Trophoblast cell (in vitro differentiated cells and primary cell): Measurements from ENCODE around the gene RCN2.

ENCODE experiments used
- DNase-seq, 2 donors: peaks; one replicate each; pipeline ENCODE4 v3.0.0-alpha.2; 2016
- H2AFZ ChIP-seq: 2 replicates; pipeline ENCODE4 v1.6.1; 2013; ENCODE audit warnings: low read length, moderate library complexity, mild to moderate bottlenecking; ENCODE audit not compliant: insufficient read depth, poor library complexity
- H2AK5ac ChIP-seq: 2 replicates; pipeline ENCODE4 v1.6.1; 2013; ENCODE audit warnings: mild to moderate bottlenecking, low read length
- H2BK120ac ChIP-seq: 2 replicates; pipeline ENCODE4 v1.6.1; 2013; ENCODE audit warnings: low read length, mild to moderate bottlenecking, moderate library complexity; ENCODE audit not compliant: insufficient read depth, poor library complexity
- H2BK12ac ChIP-seq: 2 replicates; pipeline ENCODE4 v1.6.1; 2013; ENCODE audit warnings: mild to moderate bottlenecking, low read length, moderate library complexity
- H2BK5ac ChIP-seq: 2 replicates; pipeline ENCODE4 v1.6.1; 2013; ENCODE audit warnings: low read length, low read depth, moderate library complexity, mild to moderate bottlenecking; ENCODE audit not compliant: poor library complexity
- H3K14ac ChIP-seq: 2 replicates; pipeline ENCODE4 v1.6.1; 2013; ENCODE audit warnings: mild to moderate bottlenecking, low read length
- H3K18ac ChIP-seq: 2 replicates; pipeline ENCODE4 v1.6.1; 2013; ENCODE audit warnings: mild to moderate bottlenecking, low read length
- H3K23ac ChIP-seq: 2 replicates; pipeline ENCODE4 v1.6.1; 2013; ENCODE audit warnings: low read length
- H3K27ac ChIP-seq: 2 replicates; pipeline ENCODE4 v1.5.1; 2013; ENCODE audit warnings: low read depth, mild to moderate bottlenecking, inconsistent platforms, low read length, moderate library complexity
- H3K27me3 ChIP-seq: 2 replicates; pipeline ENCODE4 v1.6.1; 2013; ENCODE audit warnings: inconsistent platforms, mild to moderate bottlenecking, low read length, moderate library complexity; ENCODE audit not compliant: insufficient read depth
- H3K36me3 ChIP-seq, 2 experiments: 1 replicate in 1 of 2; 2 replicates in 1 of 2; pipeline ENCODE4 v1.6.1; 2013; ENCODE audit warnings: low read length in 2 of 2, mild to moderate bottlenecking in 2 of 2, moderate library complexity in 1 of 2; ENCODE audit not compliant: insufficient read depth in 2 of 2, control insufficient read depth in 1 of 2
- H3K4ac ChIP-seq: 2 replicates; pipeline ENCODE4 v1.6.1; 2013; ENCODE audit warnings: low read depth, mild to moderate bottlenecking, low read length, moderate library complexity
- H3K4me1 ChIP-seq, 2 experiments: 1 replicate in 1 of 2; 2 replicates in 1 of 2; pipeline ENCODE4 v1.6.1; 2013; ENCODE audit warnings: low read length in 2 of 2, mild to moderate bottlenecking in 2 of 2, moderate library complexity in 1 of 2; ENCODE audit not compliant: insufficient read depth in 2 of 2, control insufficient read depth in 1 of 2
- H3K4me2 ChIP-seq: 2 replicates; pipeline ENCODE4 v1.6.1; 2013; ENCODE audit warnings: inconsistent platforms, mild to moderate bottlenecking, low read length, moderate library complexity
- H3K4me3 ChIP-seq: 2 replicates; pipeline ENCODE4 v1.5.1; 2013; ENCODE audit warnings: mild to moderate bottlenecking, low read depth, low read length, inconsistent platforms
- H3K79me1 ChIP-seq: one replicate; pipeline ENCODE4 v1.6.1; 2013; ENCODE audit warnings: low read length
- H3K79me2 ChIP-seq: 2 replicates; pipeline ENCODE4 v1.6.1; 2013; ENCODE audit warnings: low read length, mild to moderate bottlenecking; ENCODE audit not compliant: control insufficient read depth, insufficient read depth, poor library complexity
- H3K9ac ChIP-seq: 2 replicates; pipeline ENCODE4 v1.6.1; 2013; ENCODE audit warnings: mild to moderate bottlenecking, low read length
- H3K9me3 ChIP-seq: 2 replicates; pipeline ENCODE4 v1.6.1; 2013; ENCODE audit warnings: low read depth, mild to moderate bottlenecking, control low read depth, inconsistent platforms, low read length; ENCODE audit not compliant: insufficient read depth
- H4K12ac ChIP-seq: 2 replicates; pipeline ENCODE4 v1.6.1; 2013; ENCODE audit warnings: low read depth, mild to moderate bottlenecking, low read length, moderate library complexity
- H4K8ac ChIP-seq: 2 replicates; pipeline ENCODE4 v1.6.1; 2013; ENCODE audit warnings: low read depth, mild to moderate bottlenecking, low read length, moderate library complexity
- H4K91ac ChIP-seq: one replicate; pipeline ENCODE4 v1.6.1; 2013; ENCODE audit warnings: low read depth, mild to moderate bottlenecking, low read length, moderate library complexity
- whole genome bisulfite sequencing: extraction: QIAGEN DNeasy Blood & Tissue Kit; methylation state at CpG from one replicate; pipeline ENCODE4 v1.1.7; 2013; ENCODE audit warnings: missing lambda C conversion rate; ENCODE audit not compliant: insufficient read length, insufficient coverage; ENCODE audit errors: extremely low coverage; 5-methylcytosine and 5-hydroxymethylcytosine counted together

RCN2 gene

DNA sequence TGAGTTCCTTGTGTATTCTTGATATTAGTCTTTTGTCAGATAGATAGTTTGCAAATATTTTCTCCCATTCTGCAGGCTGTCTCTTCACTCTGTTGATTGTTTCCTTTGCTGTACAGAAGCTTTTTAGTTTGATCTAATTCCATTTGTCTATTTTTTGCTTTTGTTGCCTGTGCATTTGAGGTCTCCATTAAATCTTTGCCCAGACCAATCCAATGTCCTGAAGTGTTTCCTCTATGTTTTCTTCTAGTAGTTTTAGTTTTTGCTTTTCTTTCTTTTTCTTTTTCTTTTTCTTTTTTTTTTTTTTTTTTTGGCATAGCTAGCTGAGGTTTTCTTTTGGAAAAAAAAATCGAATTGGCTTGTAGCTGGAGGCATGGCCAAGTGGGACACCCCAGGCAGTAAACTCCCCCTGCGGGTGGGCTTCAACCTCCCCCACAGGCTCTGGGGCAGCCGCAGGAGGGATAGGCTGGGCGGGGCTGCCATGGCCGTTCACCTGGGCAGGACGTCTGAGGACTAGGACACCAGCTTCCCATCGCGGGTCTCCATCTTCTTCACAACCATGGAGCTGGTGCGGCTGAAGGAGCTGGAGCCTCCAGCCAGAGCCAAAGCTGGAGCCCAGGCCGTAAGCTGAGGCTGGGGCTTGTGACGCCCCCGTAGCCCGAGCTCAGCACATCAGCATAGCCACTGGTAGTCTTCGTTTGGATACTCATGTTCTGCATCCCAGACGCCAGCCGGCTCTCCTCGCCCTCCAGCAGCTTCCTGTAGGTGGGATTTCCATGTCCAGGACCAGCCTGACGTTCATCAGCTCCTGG is 47.2 kb downstream of the RCN2 start:
- H2AFZ ChIP-seq = no peak overlapping the region
- H3K14ac ChIP-seq = no peak overlapping the region
- no peak overlapping the region for H3K4me2 ChIP-seq
- no peak overlapping the region for H4K8ac ChIP-seq
- no peak overlapping the region for H2BK120ac ChIP-seq
- no CpG with 5 or more reads among the region's 18 CpGs for WGBS
- no peaks in the 10 kb centered on the region for H3K36me3 ChIP-seq
- DNase-seq = no peak
- H3K9me3 ChIP-seq = peaks cover 5% of the 10 kb centered on the region
- H3K79me2 ChIP-seq = no peaks in the 10 kb centered on the region
- H3K4me1 ChIP-seq = no peaks in the 10 kb centered on the region
- no peak overlapping the region for H2BK12ac ChIP-seq
- no peak overlapping the region for H3K23ac ChIP-seq
- no peak overlapping the region for H3K27ac ChIP-seq
- no peak overlapping the region for H3K4ac ChIP-seq
- H4K12ac ChIP-seq = no peak overlapping the region
- H4K91ac ChIP-seq = no peak overlapping the region
- no peak overlapping the region for H2AK5ac ChIP-seq
- no peaks in the 10 kb centered on the region for H3K79me1 ChIP-seq
- no peak overlapping the region for H2BK5ac ChIP-seq
- no peak overlapping the region for H3K4me3 ChIP-seq
- H3K27me3 ChIP-seq = no peaks in the 10 kb centered on the region
- no peak overlapping the region for H3K9ac ChIP-seq
- no peak overlapping the region for H3K18ac ChIP-seq

DNA sequence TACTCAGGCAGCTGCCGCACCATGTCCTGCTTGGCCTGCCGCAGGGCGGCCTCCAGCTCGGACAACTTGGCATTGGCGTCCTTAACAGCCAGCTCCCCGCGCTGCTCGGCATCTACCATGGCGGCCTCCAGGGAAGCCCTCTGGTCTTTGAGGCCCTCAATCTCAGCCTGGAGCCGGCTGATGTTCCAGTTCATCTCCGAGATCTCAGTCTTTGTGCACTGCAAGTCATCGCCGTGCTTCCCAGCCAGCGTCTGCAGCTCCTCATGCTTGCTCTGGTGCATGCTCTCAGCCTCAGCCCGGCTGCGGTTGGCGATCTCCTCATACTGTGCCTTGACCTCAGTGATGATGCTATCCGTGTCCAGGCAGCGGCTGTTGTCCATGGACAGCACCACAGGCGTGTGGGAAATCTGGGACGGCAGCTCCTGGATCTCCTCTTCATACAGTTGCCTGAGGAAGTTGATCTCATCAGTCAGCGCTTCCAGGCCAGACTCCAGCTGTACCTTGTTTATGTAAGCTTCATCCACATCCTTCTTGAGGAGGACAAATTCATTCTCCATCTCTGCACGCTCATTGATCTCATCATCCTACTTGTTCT is 47.9 kb downstream of the RCN2 start:
- H3K36me3 ChIP-seq = no peaks in the 10 kb centered on the region
- no peak overlapping the region for H3K4me3 ChIP-seq
- no peak overlapping the region for H3K23ac ChIP-seq
- H3K79me2 ChIP-seq = no peaks in the 10 kb centered on the region
- H4K91ac ChIP-seq = no peak overlapping the region
- no peak overlapping the region for H2BK5ac ChIP-seq
- H3K18ac ChIP-seq = no peak overlapping the region
- no peak for DNase-seq
- no peaks in the 10 kb centered on the region for H3K79me1 ChIP-seq
- no peak overlapping the region for H4K8ac ChIP-seq
- peaks cover 5% of the 10 kb centered on the region for H3K9me3 ChIP-seq
- H3K27me3 ChIP-seq = no peaks in the 10 kb centered on the region
- no peak overlapping the region for H2BK12ac ChIP-seq
- H2AFZ ChIP-seq = no peak overlapping the region
- H3K4me2 ChIP-seq = no peak overlapping the region
- no peaks in the 10 kb centered on the region for H3K4me1 ChIP-seq
- H2BK120ac ChIP-seq = no peak overlapping the region
- no peak overlapping the region for H4K12ac ChIP-seq
- H2AK5ac ChIP-seq = no peak overlapping the region
- no CpG with 5 or more reads among the region's 23 CpGs for WGBS
- no peak overlapping the region for H3K4ac ChIP-seq
- H3K9ac ChIP-seq = no peak overlapping the region
- no peak overlapping the region for H3K14ac ChIP-seq
- H3K27ac ChIP-seq = no peak overlapping the region

DNA sequence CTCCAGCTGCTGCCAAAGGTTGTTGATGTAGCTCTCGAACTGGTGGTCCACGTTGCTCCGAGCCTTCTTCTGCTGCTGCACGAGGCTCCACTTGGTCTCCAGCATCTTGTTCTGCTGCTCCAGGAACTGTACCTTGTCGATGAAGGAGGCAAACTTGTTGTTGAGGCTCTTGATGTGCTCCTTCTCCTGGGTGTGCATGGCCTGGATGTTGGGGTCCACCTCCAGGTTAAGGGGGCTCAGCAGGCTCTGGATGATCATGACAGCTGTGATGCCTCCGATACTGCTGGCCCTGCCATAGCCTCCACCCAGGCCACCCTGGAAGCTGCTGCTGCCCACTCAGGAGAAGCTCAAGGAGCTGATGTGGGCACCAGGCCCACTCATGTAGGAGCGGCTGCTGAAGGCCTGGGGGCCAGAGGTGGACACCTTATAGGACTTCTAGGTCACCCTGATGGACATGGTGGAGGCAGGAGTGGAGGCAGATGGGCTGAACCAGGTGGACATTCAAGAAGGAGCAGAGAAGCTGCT is 48.5 kb downstream of the RCN2 start:
- no peak overlapping the region for H3K4ac ChIP-seq
- no peak overlapping the region for H2AFZ ChIP-seq
- H2BK12ac ChIP-seq = no peak overlapping the region
- no peak overlapping the region for H3K23ac ChIP-seq
- H3K79me2 ChIP-seq = no peaks in the 10 kb centered on the region
- no peak overlapping the region for H3K9ac ChIP-seq
- no peaks in the 10 kb centered on the region for H3K79me1 ChIP-seq
- no peaks in the 10 kb centered on the region for H3K4me1 ChIP-seq
- no CpG with 5 or more reads among the region's 7 CpGs for WGBS
- H3K18ac ChIP-seq = no peak overlapping the region
- H2BK120ac ChIP-seq = no peak overlapping the region
- H3K27me3 ChIP-seq = no peaks in the 10 kb centered on the region
- no peak overlapping the region for H4K12ac ChIP-seq
- no peak overlapping the region for H4K91ac ChIP-seq
- no peak overlapping the region for H3K27ac ChIP-seq
- no peak overlapping the region for H3K14ac ChIP-seq
- no peaks in the 10 kb centered on the region for H3K36me3 ChIP-seq
- no peak overlapping the region for H2BK5ac ChIP-seq
- H3K9me3 ChIP-seq = peaks cover 5% of the 10 kb centered on the region
- no peak overlapping the region for H4K8ac ChIP-seq
- DNase-seq = no peak
- no peak overlapping the region for H3K4me3 ChIP-seq
- no peak overlapping the region for H3K4me2 ChIP-seq
- H2AK5ac ChIP-seq = no peak overlapping the region

DNA sequence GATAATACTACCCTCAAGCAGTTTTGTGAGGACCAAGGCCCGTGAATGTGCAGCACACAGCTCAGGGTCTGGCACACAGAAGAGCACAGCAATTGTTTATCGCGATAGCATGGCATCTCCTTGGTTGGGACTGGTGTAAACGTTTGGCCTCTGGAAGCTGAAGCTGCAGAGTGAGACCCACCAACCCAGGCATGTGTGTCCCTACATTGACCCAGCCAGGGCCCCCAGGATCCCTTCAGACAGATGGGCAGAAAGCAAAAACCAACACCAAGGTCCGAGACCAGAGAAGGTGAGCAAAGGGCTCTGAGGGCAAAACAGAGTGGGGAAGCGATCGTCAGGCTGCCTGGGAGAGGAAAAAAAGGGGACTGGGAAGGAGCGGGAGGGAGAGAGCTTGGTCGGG is 50.8 kb downstream of the RCN2 start:
- H3K27me3 ChIP-seq = no peaks in the 10 kb centered on the region
- H3K18ac ChIP-seq = no peak overlapping the region
- no peak overlapping the region for H3K27ac ChIP-seq
- no peak overlapping the region for H2BK5ac ChIP-seq
- DNase-seq = no peak
- no peak overlapping the region for H2BK12ac ChIP-seq
- WGBS = no CpG with 5 or more reads among the region's 9 CpGs
- H3K4ac ChIP-seq = no peak overlapping the region
- H3K4me1 ChIP-seq = no peaks in the 10 kb centered on the region
- no peak overlapping the region for H4K12ac ChIP-seq
- no peaks in the 10 kb centered on the region for H3K36me3 ChIP-seq
- no peaks in the 10 kb centered on the region for H3K79me2 ChIP-seq
- no peaks in the 10 kb centered on the region for H3K79me1 ChIP-seq
- no peak overlapping the region for H2AFZ ChIP-seq
- no peak overlapping the region for H4K8ac ChIP-seq
- no peak overlapping the region for H3K4me2 ChIP-seq
- no peak overlapping the region for H3K4me3 ChIP-seq
- no peak overlapping the region for H3K23ac ChIP-seq
- no peak overlapping the region for H3K9ac ChIP-seq
- peaks cover 5% of the 10 kb centered on the region for H3K9me3 ChIP-seq
- H3K14ac ChIP-seq = no peak overlapping the region
- no peak overlapping the region for H4K91ac ChIP-seq
- no peak overlapping the region for H2AK5ac ChIP-seq
- no peak overlapping the region for H2BK120ac ChIP-seq
